GM12892 (cell line): ENCODE results near the gene ASTE1.
A peak's percentile ranks its signal among the peaks of the same experiment; 100 is the strongest.

Experiments
- DNase-seq: peaks from one replicate; pipeline ENCODE4 v3.0.0; 2011; ENCODE audit not compliant: insufficient read length
- FAIRE-seq: peaks from 2 replicates; lab custom pipeline; 2011; peaks lifted over from hg19 to GRCh38; lab: Jason Lieb, UNC
- POLR2A ChIP-seq: IDR thresholded peaks from 2 replicates; pipeline ENCODE4 v1.6.1; 2011; ENCODE audit warnings: low read depth, low read length, control low read depth
- POLR2AphosphoS5 ChIP-seq: IDR thresholded peaks from 2 replicates; pipeline ENCODE4 v1.6.1; 2011; ENCODE audit warnings: low read depth, low read length, control low read depth
- TAF1 ChIP-seq: IDR thresholded peaks from 2 replicates; pipeline ENCODE4 v1.6.1; 2011; ENCODE audit warnings: low read depth, mild to moderate bottlenecking, control low read depth, low read length, borderline replicate concordance

The ASTE1 gene

DNA sequence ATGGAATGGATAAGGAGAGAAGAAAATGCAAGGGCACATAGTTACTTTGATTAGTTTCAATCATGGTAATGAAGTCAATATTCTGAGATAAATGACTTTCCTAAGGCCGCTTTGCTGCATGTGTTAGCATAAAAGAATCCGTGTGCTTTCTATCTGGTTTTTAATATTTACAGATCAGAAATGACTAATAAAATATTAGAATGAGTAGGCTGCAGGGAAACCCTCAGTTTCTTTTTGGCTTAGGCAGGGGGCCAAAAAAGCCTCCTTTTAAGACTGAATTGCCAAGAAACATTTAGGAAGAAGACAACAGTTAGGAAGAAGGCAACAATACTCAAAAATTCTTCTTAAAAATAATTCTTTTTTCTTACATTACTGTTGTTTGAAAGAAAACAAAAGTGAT, 11.7 kb upstream of the ASTE1 start:
- TF ChIP-seq POLR2AphosphoS5 (no peak), TAF1 (no peak), POLR2A (no peak)
- DNase-seq (no peak), FAIRE-seq (peak; percentile 38)

DNA sequence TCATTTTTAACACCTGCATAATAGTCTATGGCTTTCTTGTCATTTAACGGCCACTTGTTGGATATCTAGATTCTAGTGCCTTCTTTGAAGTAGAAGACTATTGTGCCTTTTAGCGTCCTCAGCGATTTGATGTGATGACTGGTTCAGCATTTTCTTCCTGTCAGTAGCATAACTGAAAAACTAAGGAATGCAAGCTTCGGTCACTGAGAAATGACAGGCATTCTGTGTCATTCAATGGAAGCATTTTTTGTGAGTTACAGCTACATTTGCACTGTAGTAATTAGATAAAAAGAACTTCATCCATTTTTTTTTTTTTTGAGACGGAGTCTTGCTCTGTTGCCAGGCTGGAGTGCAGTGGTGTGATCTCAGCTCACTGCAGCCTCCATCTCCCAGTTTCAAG, 10.4 kb upstream of the ASTE1 start:
- DNase-seq: no peak

DNA sequence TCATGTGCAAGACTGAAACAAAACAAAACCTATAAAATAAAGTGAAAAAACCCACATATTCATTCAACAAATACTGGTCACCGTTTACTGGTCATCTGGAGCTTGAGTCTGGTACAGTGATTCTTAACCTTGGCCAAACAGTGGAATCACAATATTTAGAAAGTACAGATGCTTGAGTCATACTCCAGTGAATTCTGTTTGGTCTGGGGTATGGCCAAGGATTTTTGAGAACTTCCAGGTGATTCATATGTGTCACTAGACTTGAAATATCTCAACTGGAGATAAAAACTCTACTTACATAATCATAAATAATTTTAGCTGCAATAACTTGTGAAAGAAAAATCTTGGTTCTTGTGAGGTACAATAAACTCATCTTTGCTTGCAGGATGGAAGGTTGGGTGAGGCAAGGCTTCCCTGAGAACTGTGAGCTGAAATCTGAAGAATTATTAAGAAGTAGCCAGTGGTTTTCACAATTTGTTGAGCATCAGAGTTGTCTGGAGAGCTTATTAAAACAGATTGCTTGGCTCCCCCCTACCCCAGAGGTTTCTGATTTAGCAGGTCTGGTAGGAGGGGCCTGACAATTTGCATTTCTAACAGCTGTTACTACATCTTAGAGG, 9.7 kb upstream of the ASTE1 start:
- FAIRE-seq (no peak), DNase-seq (no peak)
- TF ChIP-seq TAF1 (no peak), POLR2A (no peak), POLR2AphosphoS5 (no peak)

More for the DNA sequence above, 10.4 kb upstream of the ASTE1 start:
- no peak for FAIRE-seq
- TF ChIP-seq TAF1 (no peak), POLR2A (no peak), POLR2AphosphoS5 (no peak)

DNA sequence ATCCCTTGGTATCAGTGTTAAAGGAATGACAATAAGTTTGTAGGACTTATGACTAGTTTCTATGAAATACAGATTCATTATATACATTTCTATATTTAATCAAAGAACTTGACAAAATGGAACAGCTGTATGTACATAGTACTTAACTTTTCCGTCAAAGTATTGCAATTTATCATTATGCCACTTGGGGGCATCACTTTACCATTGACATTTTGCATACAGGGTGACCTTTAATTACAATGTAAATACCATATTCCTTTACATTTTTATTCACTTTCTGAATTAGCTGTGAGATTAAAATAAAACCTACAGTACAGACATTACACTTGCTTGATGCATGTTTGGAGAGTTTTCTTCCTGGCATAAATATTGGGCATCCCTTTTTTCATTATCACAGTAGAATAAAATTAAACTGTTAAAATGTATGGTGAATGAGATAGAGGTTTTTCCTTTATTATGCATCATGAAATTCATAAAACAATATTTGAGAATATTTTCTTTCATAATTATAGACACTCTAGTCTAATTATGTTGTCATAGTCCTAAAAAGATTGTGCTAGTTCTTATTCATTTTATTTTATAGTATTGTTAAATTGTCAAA, 7.0 kb upstream of the ASTE1 start:
- DNase-seq: no peak
- peak; percentile 80 for FAIRE-seq
- TF ChIP-seq POLR2AphosphoS5 (no peak), POLR2A (no peak), TAF1 (no peak)

DNA sequence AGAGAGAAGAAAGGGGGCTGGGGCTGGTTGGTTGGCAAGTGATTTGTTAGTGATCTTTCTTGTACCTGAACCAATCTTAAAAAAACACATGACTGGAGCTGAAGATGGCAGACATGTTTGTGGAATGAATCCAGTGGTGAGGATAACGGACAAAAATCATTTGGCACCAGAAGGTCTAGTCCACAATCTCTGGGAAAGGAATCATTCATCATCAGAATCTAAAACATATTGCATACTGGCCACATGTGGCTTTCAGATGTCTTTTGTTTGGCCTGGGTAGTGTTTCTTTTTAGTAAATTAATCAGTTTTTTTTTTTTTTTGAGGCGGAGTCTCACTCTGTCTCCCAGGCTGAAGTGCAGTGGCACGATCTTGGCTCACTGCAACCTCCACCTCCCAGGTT, 5.0 kb upstream of the ASTE1 start:
- TF ChIP-seq POLR2AphosphoS5: no peak
- no peak for TF ChIP-seq TAF1
- TF ChIP-seq POLR2A: no peak
- DNase-seq (no peak), FAIRE-seq (no peak)

DNA sequence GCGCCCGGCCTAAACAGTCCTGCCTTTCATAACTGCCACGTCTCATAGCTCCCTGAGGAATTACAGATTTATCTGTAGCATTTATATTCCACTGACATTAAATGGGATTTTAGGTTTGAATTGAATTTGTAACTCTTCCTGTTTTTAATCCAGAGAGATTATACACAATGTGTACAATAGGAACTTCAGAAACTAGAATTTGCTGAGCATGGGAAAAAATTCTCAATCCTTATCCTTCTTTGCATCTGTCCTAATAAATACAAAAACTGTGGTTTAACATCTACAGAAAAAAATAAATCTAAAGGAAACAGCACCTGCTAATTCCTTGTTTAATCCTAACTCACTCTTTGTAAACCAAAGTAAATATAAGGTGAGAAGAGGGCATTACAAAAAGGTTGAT, 2.2 kb upstream of the ASTE1 start:
- DNase-seq (no peak), FAIRE-seq (no peak)
- TF ChIP-seq TAF1 (no peak), POLR2AphosphoS5 (no peak), POLR2A (no peak)

DNA sequence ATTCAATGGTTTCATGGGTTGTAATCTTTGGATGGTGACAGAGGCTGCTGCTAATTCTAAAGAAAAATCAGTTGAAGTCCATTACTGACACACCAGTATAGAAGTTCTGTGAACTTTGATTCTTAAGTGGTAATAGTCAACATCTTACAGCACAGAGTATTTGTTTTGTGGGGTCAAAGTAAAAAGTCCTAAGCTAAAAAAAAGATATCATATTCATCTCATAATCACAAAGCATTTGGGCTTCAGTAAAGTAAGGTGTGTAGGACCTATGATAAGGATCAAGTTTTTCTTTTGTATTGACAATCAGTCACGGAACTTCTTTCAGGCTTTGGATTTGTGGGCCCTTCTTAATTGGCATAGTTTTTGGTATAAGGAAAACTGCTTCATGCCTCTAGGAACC, 1.1 kb downstream of the ASTE1 start:
- FAIRE-seq (no peak), DNase-seq (no peak)
- TF ChIP-seq POLR2AphosphoS5 (no peak), POLR2A (no peak), TAF1 (no peak)

DNA sequence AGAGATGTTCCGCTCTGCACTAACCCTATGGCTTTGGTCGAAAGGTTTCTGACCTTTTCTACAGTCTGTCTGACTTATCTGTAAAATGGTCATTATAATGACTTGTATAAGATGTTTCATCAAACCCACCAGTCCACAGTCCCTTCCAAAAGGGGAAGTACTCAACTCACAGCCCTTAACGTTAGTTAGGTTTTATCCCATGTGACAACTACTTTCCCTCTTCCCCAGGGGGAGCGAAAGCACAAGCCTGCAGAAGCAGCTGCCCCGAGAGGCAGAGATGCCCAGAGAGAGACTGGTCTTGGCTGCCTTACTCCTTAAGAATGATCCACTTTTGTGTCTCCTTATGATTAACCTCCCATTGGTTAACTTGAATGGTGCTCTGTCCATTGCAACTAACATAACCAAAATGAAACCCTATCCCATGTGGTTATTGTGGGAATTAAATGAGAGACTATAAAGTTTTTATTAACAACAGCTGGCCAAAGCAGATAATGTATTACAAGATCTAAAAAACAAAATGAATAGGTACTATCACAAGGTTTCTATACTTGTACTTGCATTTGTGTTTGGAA, 6.4 kb downstream of the ASTE1 start:
- no peak for DNase-seq
- no peak for FAIRE-seq
- TF ChIP-seq TAF1: no peak
- TF ChIP-seq POLR2AphosphoS5: no peak
- TF ChIP-seq POLR2A: no peak

DNA sequence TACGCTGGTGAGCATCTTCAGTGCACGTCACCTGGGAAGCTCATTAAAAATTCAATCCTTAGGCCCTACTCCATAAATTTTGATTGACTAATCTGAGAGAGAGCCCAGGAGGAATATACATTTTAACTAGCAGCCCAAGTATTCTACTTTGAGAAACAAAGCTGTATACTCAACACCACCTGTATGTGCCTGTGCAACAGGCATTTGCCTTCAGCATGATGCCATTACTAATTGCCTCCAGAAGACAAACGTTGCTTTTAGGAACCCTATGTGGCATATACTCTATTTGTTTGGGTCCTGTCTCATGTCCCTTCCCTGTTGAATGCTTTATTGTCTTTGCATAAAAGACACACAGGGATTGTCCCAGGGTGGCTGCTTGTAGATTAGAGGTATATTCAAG, 7.7 kb downstream of the ASTE1 start:
- no peak for FAIRE-seq
- no peak for DNase-seq
- TF ChIP-seq POLR2AphosphoS5 (no peak), POLR2A (no peak), TAF1 (no peak)

DNA sequence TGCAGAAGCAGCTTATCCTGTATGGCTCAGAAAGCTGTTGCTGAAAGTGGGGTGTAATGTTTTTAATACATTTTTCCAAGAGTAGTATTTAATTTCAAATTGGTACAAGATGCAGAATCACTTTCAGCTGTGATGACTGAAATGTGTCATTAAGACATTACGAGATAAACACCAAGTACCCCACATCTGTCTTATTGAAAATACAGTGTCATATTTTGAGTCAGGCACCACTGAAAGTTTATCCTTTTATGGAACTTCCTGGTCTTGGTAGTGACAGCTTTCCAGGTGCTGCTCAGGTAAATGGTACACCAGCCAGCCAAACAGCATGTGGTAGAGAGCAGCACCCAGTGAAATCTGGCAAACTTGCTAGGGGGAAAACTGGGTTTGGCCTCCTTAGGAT, 16.9 kb downstream of the ASTE1 start:
- FAIRE-seq (no peak), DNase-seq (no peak)
- TF ChIP-seq POLR2A (no peak), POLR2AphosphoS5 (no peak), TAF1 (no peak)

DNA sequence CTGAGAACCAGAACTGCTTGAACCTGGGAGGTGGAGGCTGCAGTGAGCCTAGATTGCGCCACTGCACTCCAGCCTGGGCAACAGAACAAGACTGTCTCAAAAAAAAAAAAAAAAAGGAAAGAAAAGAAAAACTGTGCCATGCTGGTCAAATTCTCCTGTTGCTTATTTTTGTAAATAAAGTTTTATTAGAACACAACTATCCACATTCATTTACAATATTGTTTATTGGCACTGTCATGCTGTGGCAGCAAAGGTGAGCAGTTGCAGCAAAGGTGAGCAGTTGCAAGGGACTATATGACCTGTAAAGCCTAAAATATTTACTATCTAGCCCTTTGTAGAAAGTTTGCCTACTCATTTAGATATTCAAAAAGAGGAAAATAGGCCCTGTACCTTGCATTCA, 18.3 kb downstream of the ASTE1 start:
- TF ChIP-seq POLR2A (no peak), POLR2AphosphoS5 (no peak), TAF1 (no peak)
- DNase-seq: no peak
- FAIRE-seq: no peak

DNA sequence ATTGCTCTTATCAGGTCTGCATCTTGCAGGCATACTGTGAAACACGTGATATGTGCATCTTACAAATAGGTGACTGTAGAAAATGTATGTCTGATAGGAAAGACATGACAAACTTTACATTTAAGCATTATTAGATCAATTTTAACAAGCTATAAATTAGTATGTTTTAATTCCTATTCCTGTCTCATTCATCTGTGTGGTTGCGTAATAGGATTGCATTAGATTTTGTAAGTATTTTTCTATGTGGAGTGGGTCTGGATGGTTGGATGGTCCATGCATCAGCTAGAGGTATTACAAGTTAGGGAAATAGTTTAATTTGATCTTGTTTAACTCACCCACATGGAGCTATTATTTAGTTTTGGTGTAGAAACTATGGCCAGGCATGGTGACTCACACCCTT, 18.8 kb downstream of the ASTE1 start:
- TF ChIP-seq TAF1 (no peak), POLR2AphosphoS5 (no peak), POLR2A (no peak)
- no peak for FAIRE-seq
- DNase-seq: no peak

DNA sequence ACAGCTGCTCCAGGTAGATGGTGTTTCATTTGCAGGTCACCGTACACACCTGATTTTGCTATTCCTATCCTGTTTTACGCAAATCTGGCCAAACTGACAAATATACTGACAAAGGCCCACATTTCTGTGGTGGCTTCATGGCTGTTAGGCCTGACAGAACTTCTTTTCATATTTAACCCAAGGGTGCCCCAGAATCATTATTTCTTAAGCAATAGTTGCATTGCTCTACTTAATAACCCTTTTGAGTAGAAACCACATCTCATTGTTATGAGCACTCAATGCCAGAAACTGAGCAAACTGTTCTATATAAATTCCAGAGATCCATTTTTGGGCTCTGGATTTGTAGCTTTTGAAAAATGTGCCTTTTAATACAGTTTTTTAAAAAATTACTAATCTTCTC, 19.4 kb downstream of the ASTE1 start:
- no peak for TF ChIP-seq POLR2AphosphoS5
- TF ChIP-seq TAF1: no peak
- TF ChIP-seq POLR2A: no peak
- DNase-seq (no peak), FAIRE-seq (no peak)
